HG02588 (cell line): Measurements from ENCODE around the gene ZNF177.

Experiments used
- ATAC-seq: cut with Tn5 transposase; IDR thresholded peaks from one replicate; pipeline ENCODE4 v1.9.1; 2021; ENCODE audit warnings: mild to moderate bottlenecking, moderate library complexity; ENCODE audit not compliant: unreplicated experiment

The ZNF177 gene

GRCh38 chr19:9413240-9413954 lies 50.6 kb downstream of the ZNF177 start:
- no peak for ATAC-seq

GRCh38 chr19:9427941-9428340 lies 65.1 kb downstream of the ZNF177 start:
- ATAC-seq: no peak

GRCh38 chr19:9430444-9430843 lies 67.6 kb downstream of the ZNF177 start:
- ATAC-seq: no peak

- no peak for ATAC-seq
Measured at GRCh38 chr19:9431475-9431874, 68.7 kb downstream of the ZNF177 start.
